GM13977 (cell line): ENCODE results near the gene FAM3C.

ENCODE experiments used
- DNase-seq: peaks from one replicate; pipeline ENCODE4 v3.0.0; 2012; ENCODE audit warnings: low spot score
- in situ Hi-C: fragments of 300-500 bp; cut with MboI; formaldehyde crosslinking; loops from one replicate; pipeline ENCODE4 v1.12.0; 2022; ENCODE audit warnings: low sequenced_read_pairs, low pct_unique_long_range_greater_than_20kb, mixed read lengths, inconsistent platforms; ENCODE audit not compliant: unreplicated experiment
- TF ChIP-seq, protein P1 (sequence below): IDR thresholded peaks from 2 replicates; pipeline ENCODE4 v1.5.1; 2012; ENCODE audit warnings: mild to moderate bottlenecking, control low read depth; ENCODE audit not compliant: insufficient read depth; ENCODE audit errors: extremely low read depth, missing control alignments

Gene FAM3C

DNA sequence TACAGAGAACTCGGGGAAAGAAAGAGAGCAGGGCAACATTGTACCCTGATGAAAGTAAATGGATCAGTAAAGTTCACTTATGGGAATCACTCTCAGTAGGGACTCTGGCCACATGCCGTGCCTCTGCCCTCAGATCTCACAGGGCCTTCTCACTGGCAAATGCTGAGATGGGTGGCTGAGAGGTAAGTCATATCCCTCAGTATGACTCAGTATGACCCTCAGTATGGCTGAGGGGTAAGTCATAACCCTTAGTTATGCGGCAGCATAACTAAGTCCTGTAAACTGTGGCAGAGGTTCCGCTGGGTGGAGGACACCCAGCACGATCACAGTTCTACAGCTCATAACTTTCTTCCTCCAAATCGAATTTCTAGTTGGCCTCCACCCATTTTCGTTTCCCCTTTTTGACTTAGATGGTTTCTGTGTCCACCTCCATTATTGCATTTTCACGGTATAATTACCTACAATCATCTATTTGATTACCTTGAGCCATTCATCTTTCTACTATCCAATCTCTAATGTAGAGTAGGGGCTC lies 93.8 kb downstream of the FAM3C start:
- in situ Hi-C loops: no loop called here

DNA sequence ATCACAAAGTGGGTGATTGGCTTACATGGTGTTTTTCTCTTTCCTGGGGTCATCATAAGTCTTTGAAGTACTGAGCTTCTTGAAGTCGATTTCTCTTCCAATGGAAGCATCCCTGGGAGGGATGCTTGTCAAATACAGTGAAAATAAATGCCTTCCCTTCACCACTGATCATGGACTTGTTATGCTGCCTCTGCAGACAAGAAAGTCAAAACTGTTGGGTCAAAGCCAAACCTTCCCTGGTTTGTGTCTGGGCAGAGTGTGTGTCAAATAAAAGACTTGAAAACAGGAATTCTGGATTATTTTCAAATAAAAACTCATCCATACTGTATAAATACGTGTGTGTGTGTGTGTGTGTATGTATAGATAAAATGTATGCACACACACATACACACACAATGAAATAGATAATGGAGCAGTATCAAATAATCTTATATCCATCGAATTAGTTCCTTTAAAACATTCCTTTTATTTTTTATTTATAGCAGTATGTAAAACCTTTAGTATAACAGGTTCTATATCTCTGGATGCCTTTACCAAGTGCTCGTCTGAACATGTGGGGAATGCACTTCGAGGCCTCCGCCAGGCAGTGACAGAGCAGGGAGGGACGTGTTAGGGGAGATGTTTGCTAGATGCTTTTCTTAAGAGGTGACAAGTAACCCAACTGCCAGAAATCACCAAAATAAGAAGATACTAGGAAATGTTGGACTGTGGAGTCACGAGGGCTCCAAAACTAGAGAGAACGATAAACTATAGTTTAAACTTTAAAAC lies 94.5 kb downstream of the FAM3C start:
- TF ChIP-seq, protein P1, sequence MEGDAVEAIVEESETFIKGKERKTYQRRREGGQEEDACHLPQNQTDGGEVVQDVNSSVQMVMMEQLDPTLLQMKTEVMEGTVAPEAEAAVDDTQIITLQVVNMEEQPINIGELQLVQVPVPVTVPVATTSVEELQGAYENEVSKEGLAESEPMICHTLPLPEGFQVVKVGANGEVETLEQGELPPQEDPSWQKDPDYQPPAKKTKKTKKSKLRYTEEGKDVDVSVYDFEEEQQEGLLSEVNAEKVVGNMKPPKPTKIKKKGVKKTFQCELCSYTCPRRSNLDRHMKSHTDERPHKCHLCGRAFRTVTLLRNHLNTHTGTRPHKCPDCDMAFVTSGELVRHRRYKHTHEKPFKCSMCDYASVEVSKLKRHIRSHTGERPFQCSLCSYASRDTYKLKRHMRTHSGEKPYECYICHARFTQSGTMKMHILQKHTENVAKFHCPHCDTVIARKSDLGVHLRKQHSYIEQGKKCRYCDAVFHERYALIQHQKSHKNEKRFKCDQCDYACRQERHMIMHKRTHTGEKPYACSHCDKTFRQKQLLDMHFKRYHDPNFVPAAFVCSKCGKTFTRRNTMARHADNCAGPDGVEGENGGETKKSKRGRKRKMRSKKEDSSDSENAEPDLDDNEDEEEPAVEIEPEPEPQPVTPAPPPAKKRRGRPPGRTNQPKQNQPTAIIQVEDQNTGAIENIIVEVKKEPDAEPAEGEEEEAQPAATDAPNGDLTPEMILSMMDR: no peak
- in situ Hi-C loops: no loop called here
- DNase-seq: no peak

More for the DNA sequence above, 93.8 kb downstream of the FAM3C start:
- DNase-seq: no peak
- TF ChIP-seq, protein P1: no peak

DNA sequence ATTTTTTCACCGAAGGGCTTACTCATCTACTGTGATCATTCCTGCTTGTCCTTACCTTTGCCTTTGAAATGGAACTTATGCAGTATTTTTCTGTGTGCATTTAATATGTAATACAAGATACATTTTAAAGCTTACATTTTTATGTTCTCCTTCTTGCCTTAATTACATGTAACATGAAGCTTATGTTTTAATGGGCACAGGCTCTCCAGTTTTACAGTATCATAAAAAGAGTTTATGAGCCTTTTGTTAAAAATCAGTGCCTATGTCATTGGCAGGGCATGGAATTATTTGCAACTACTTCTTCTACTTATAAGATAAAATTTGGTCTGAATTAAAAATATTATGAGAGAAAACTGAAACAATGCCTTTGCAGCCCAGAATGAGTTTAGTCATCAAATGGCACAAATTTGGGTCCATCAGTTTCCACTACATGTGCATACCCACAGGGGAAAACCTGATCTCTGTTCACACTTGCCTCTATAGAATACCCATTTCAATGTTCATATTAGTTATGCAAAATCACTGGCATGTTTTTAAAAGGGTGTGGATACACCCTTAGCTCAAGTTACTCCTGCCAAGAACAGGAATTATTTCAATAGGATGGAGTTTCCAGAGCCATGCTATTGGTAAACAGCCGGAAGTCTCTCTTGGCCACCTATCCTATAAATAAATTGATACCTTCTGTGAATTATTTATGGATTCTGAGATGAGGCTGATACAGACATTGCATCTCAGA lies 95.3 kb downstream of the FAM3C start:
- no peak for DNase-seq
- in situ Hi-C loops: no loop called here

More for the DNA sequence above, 95.3 kb downstream of the FAM3C start:
- TF ChIP-seq, protein P1: no peak
